ENCODE results near the gene STKLD1. TPM values are rescaled to one million over a fixed set of nuclear protein-coding genes. Genes with fewer than 3 reads are reported as not detected.

STKLD1 gene
- total RNA-seq, 1 experiment from 2014 or later: 3.1 TPM

GRCh38 chr9:133429641-133430161 is 53.5 kb downstream of the STKLD1 start:
- CTCF ChIA-PET: no interaction called here
- no peaks in the 10 kb centered on the region; the same call in 1 of the 2 replicates for H3F3A ChIP-seq (ENCODE audit: insufficient read depth, low read depth)
- no peak for DNase-seq

GRCh38 chr9:133430244-133430643 is 54.1 kb downstream of the STKLD1 start:
- H4K20me1 ChIP-seq (ENCODE audit: insufficient read depth): no peaks in the 10 kb centered on the region
- no peak overlapping the region for H3K4me2 ChIP-seq
- H3K79me2 ChIP-seq (ENCODE audit: low read depth): no peaks in the 10 kb centered on the region
- BruUV-seq (replicated peaks): no TSS peak
- H3K9me2 ChIP-seq (ENCODE audit: insufficient read depth): no peaks in the 10 kb centered on the region
- no peaks in the 10 kb centered on the region for H3K4me1 ChIP-seq (replicated peaks; ENCODE audit: insufficient read depth)
- H3K9me3 ChIP-seq (ENCODE audit: insufficient read depth, low read depth): no peaks in the 10 kb centered on the region
- no peak overlapping the region for H3K27ac ChIP-seq
- no peak for TF ChIP-seq CTCF (conservative IDR thresholded peaks at IDR 0.05)
- no peak for TF ChIP-seq EZH2 (IDR thresholded peaks at IDR 0.05; ENCODE audit: low read depth)
- ChIA-PET CTCF (interaction anchor here (0.6 kb wide), 2 partner anchors 29 to 123 kb away, joined by 3 to 8 read pairs; partner anchors contain the start of gene CACFD1), POLR2A (ENCODE audit: unreplicated experiment) (no interaction called here)
- intact Hi-C loops (cut with micrococcal nuclease; ENCODE audit: unreplicated experiment): no loop called here
- no peak for DNase-seq
- H3F3A ChIP-seq (ENCODE audit: insufficient read depth, low read depth): no peaks in the 10 kb centered on the region; the same call in 1 of the 2 replicates
- H2AFZ ChIP-seq: no peak overlapping the region
- H3K27me3 ChIP-seq (ENCODE audit: insufficient read depth, low read depth): peaks cover 15% of the 10 kb centered on the region; the same call in 1 of the 2 replicates
- no peaks in the 10 kb centered on the region for H3K36me3 ChIP-seq (ENCODE audit: low read depth)
- no peak overlapping the region for H3K4me3 ChIP-seq

More at GRCh38 chr9:133429641-133430161, 53.5 kb downstream of the STKLD1 start:
- Histone ChIP-seq H3K9me3 (ENCODE audit: insufficient read depth, low read depth) (no peaks in the 10 kb centered on the region), H2AFZ (no peak overlapping the region), H4K20me1 (ENCODE audit: insufficient read depth) (no peaks in the 10 kb centered on the region), H3K79me2 (ENCODE audit: low read depth) (no peaks in the 10 kb centered on the region), H3K27ac (no peak overlapping the region), H3K4me2 (no peak overlapping the region), H3K27me3 (ENCODE audit: insufficient read depth, low read depth) (peaks cover 15% of the 10 kb centered on the region; the same call in 1 of the 2 replicates), H3K36me3 (ENCODE audit: low read depth) (no peaks in the 10 kb centered on the region), H3K4me1 (replicated peaks; ENCODE audit: insufficient read depth) (no peaks in the 10 kb centered on the region), H3K4me3 (no peak overlapping the region), H3K9me2 (ENCODE audit: insufficient read depth) (no peaks in the 10 kb centered on the region)
- intact Hi-C loops (cut with micrococcal nuclease; ENCODE audit: unreplicated experiment): no loop called here
- BruUV-seq (replicated peaks): no TSS peak
- POLR2A ChIA-PET (ENCODE audit: unreplicated experiment): no interaction called here
- TF ChIP-seq EZH2 (IDR thresholded peaks at IDR 0.05; ENCODE audit: low read depth) (no peak), CTCF (conservative IDR thresholded peaks at IDR 0.05) (no peak)

- no peak overlapping the region for H3K4me2 ChIP-seq
- no peak overlapping the region for H3K4me3 ChIP-seq
- intact Hi-C loops (cut with micrococcal nuclease; ENCODE audit: unreplicated experiment): no loop called here
- TF ChIP-seq CTCF (conservative IDR thresholded peaks at IDR 0.05): no peak
- TF ChIP-seq EZH2 (IDR thresholded peaks at IDR 0.05; ENCODE audit: low read depth): no peak
- BruUV-seq (replicated peaks): no TSS peak
- no peaks in the 10 kb centered on the region for H4K20me1 ChIP-seq (ENCODE audit: insufficient read depth)
- H3K9me2 ChIP-seq (ENCODE audit: insufficient read depth): no peaks in the 10 kb centered on the region
- peaks cover 5% of the 10 kb centered on the region; the same call in 1 of the 2 replicates for H3K27me3 ChIP-seq (ENCODE audit: insufficient read depth, low read depth)
- H3K36me3 ChIP-seq (ENCODE audit: low read depth): no peaks in the 10 kb centered on the region
- ChIA-PET CTCF (interaction anchor here (0.5 kb wide), 1 partner anchor 250 kb away, joined by 5 read pairs; no protein-coding TSS in a partner anchor), POLR2A (ENCODE audit: unreplicated experiment) (no interaction called here)
- no peaks in the 10 kb centered on the region for H3K4me1 ChIP-seq (replicated peaks; ENCODE audit: insufficient read depth)
- no peak overlapping the region for H2AFZ ChIP-seq
- no peaks in the 10 kb centered on the region for H3K9me3 ChIP-seq (ENCODE audit: insufficient read depth, low read depth)
- DNase-seq: no peak
- no peaks in the 10 kb centered on the region for H3K79me2 ChIP-seq (ENCODE audit: low read depth)
- H3K27ac ChIP-seq: no peak overlapping the region
- H3F3A ChIP-seq (ENCODE audit: insufficient read depth, low read depth): no peaks in the 10 kb centered on the region; the same call in 1 of the 2 replicates
Measured at GRCh38 chr9:133433351-133433843, 57.2 kb downstream of the STKLD1 start.

Measured in PC-9 (cell line).